Neutrophil (primary cell): Measurements from ENCODE around the gene SLC5A1.

ENCODE experiments used
- H3K27ac ChIP-seq: fragments of 200-600 bp; sonication (generic); 2 replicates; pipeline ENCODE4 v1.5.1; 2016; ENCODE audit warnings: mild to moderate bottlenecking, moderate library complexity
- H3K27me3 ChIP-seq: fragments of 200-600 bp; sonication (generic); 2 replicates; pipeline ENCODE4 v1.6.0; 2016; ENCODE audit warnings: mild to moderate bottlenecking
- H3K36me3 ChIP-seq: fragments of 200-600 bp; sonication (generic); 2 replicates; pipeline ENCODE4 v1.5.1; 2017
- H3K4me1 ChIP-seq, 2 experiments: fragments of 200-600 bp in 1 of 2; sonication (generic) in 1 of 2; 1 replicate in 1 of 2; 2 replicates in 1 of 2; pipeline versions ENCODE4 v1.5.1 to v1.6.1; 2013 to 2016; ENCODE audit warnings: low read depth in 1 of 2, low read length in 1 of 2, mild to moderate bottlenecking in 1 of 2, moderate library complexity in 1 of 2; ENCODE audit not compliant: control insufficient read depth in 1 of 2, insufficient read depth in 1 of 2
- H3K4me3 ChIP-seq, 2 experiments: fragments of 200-600 bp in 1 of 2; sonication (generic) in 1 of 2; 1 replicate in 1 of 2; 2 replicates in 1 of 2; pipeline ENCODE4 v1.5.1; 2013 to 2016; ENCODE audit warnings: low read depth in 1 of 2, low read length in 1 of 2, mild to moderate bottlenecking in 1 of 2, moderate library complexity in 1 of 2
- H3K9me3 ChIP-seq: fragments of 200-600 bp; sonication (generic); 2 replicates; pipeline ENCODE4 v1.5.1; 2016
- CTCF ChIP-seq: fragments of 200-600 bp; sonication (generic); IDR thresholded peaks from 2 replicates; pipeline ENCODE4 v1.5.1; 2016; ENCODE audit warnings: antibody characterized with exemption

Gene SLC5A1

GRCh38 chr22:32024796-32025195, 18.3 kb upstream of the SLC5A1 start:
- H3K27me3 ChIP-seq: peaks cover 40% of the 10 kb centered on the region
- no peak for TF ChIP-seq CTCF
- H3K4me1 ChIP-seq: no peaks in the 10 kb centered on the region
- H3K27ac ChIP-seq: no peak overlapping the region
- H3K9me3 ChIP-seq: no peaks in the 10 kb centered on the region
- H3K36me3 ChIP-seq: no peaks in the 10 kb centered on the region
- no peak overlapping the region for H3K4me3 ChIP-seq

GRCh38 chr22:32030518-32031247, 12.4 kb upstream of the SLC5A1 start:
- H3K27ac ChIP-seq: no peak overlapping the region
- no peak overlapping the region for H3K4me3 ChIP-seq
- peaks cover 21% of the 10 kb centered on the region for H3K27me3 ChIP-seq
- H3K4me1 ChIP-seq: no peaks in the 10 kb centered on the region
- H3K9me3 ChIP-seq: no peaks in the 10 kb centered on the region
- TF ChIP-seq CTCF: no peak
- H3K36me3 ChIP-seq: no peaks in the 10 kb centered on the region

- no peaks in the 10 kb centered on the region for H3K9me3 ChIP-seq
- TF ChIP-seq CTCF: no peak
- no peaks in the 10 kb centered on the region for H3K36me3 ChIP-seq
- H3K4me1 ChIP-seq: no peaks in the 10 kb centered on the region
- H3K27ac ChIP-seq: no peak overlapping the region
- peaks cover 13% of the 10 kb centered on the region for H3K27me3 ChIP-seq
- H3K4me3 ChIP-seq: no peak overlapping the region
Measured at GRCh38 chr22:32031466-32031865, 11.6 kb upstream of the SLC5A1 start.

- H3K9me3 ChIP-seq: no peaks in the 10 kb centered on the region
- peaks cover 6% of the 10 kb centered on the region for H3K27me3 ChIP-seq
- no peaks in the 10 kb centered on the region for H3K36me3 ChIP-seq
- H3K4me3 ChIP-seq: no peak overlapping the region
- no peak for TF ChIP-seq CTCF
- H3K4me1 ChIP-seq: no peaks in the 10 kb centered on the region
- H3K27ac ChIP-seq: no peak overlapping the region
Measured at GRCh38 chr22:32034275-32034674, 8.8 kb upstream of the SLC5A1 start.

- peaks cover 24% of the 10 kb centered on the region for H3K27me3 ChIP-seq
- H3K36me3 ChIP-seq: no peaks in the 10 kb centered on the region
- H3K4me1 ChIP-seq: no peaks in the 10 kb centered on the region
- H3K4me3 ChIP-seq: no peak overlapping the region
- no peaks in the 10 kb centered on the region for H3K9me3 ChIP-seq
- no peak for TF ChIP-seq CTCF
- H3K27ac ChIP-seq: no peak overlapping the region
Measured at GRCh38 chr22:32037236-32037635, 5.8 kb upstream of the SLC5A1 start.
